ENCODE results near the gene SIN3A.

The SIN3A gene

GRCh38 chr15:75468913-75469598 is 17.6 kb upstream of the SIN3A start:
- no peaks in the 10 kb centered on the region for H3K4me1 Mint-ChIP-seq
- no peaks in the 10 kb centered on the region for H3K9me3 Mint-ChIP-seq
- no peak overlapping the region for H3K27ac Mint-ChIP-seq
- no peaks in the 10 kb centered on the region for H3K27me3 Mint-ChIP-seq (ENCODE audit: low read depth)
- TF ChIP-seq CTCF (IDR thresholded peaks at IDR 0.05; ENCODE audit: unreplicated experiment in 3 of 3), result no peak
- H3K4me3 Mint-ChIP-seq, result no peak overlapping the region
- H3K36me3 Mint-ChIP-seq (ENCODE audit: low read depth), result peaks cover 66% of the 10 kb centered on the region

GRCh38 chr15:75460646-75461045 is 9.2 kb upstream of the SIN3A start:
- peaks cover 17% of the 10 kb centered on the region for H3K4me1 Mint-ChIP-seq
- H3K9me3 Mint-ChIP-seq, result no peaks in the 10 kb centered on the region
- peak overlapping the region in 1 of 3 experiments; percentile 16 for H3K27ac Mint-ChIP-seq

GRCh38 chr15:75459581-75459980 is 8.1 kb upstream of the SIN3A start:
- no peak for TF ChIP-seq CTCF (IDR thresholded peaks at IDR 0.05; ENCODE audit: unreplicated experiment in 3 of 3)
- H3K4me1 Mint-ChIP-seq, result peaks cover 17% of the 10 kb centered on the region
- no peaks in the 10 kb centered on the region for H3K9me3 Mint-ChIP-seq
- H3K4me3 Mint-ChIP-seq, result peak overlapping the region in 1 of 3 experiments; percentile 51
- no peaks in the 10 kb centered on the region for H3K36me3 Mint-ChIP-seq (ENCODE audit: low read depth)
- peak overlapping the region in 1 of 3 experiments; percentile 49 for H3K27ac Mint-ChIP-seq
- H3K27me3 Mint-ChIP-seq (ENCODE audit: low read depth), result no peaks in the 10 kb centered on the region

More at GRCh38 chr15:75460646-75461045, 9.2 kb upstream of the SIN3A start:
- Mint-ChIP-seq H3K36me3 (ENCODE audit: low read depth) (peaks cover 5% of the 10 kb centered on the region), H3K4me3 (peak overlapping the region in 2 of 3 experiments; percentile 8 to 54), H3K27me3 (ENCODE audit: low read depth) (no peaks in the 10 kb centered on the region)
- TF ChIP-seq CTCF (IDR thresholded peaks at IDR 0.05; ENCODE audit: unreplicated experiment in 3 of 3), result no peak

- Mint-ChIP-seq H3K27me3 (ENCODE audit: low read depth) (no peaks in the 10 kb centered on the region), H3K27ac (peak overlapping the region in 2 of 3 experiments; percentile 16 to 100), H3K4me1 (peaks cover 19% of the 10 kb centered on the region), H3K4me3 (peak overlapping the region; percentile 87 to 93 (median 89)), H3K9me3 (no peaks in the 10 kb centered on the region), H3K36me3 (ENCODE audit: low read depth) (no peaks in the 10 kb centered on the region)
- no peak for TF ChIP-seq CTCF (IDR thresholded peaks at IDR 0.05; ENCODE audit: unreplicated experiment in 3 of 3)
These were observed 5.2 kb upstream of the SIN3A start for GRCh38 chr15:75456710-75457109.

- Mint-ChIP-seq H3K9me3 (no peaks in the 10 kb centered on the region), H3K4me3 (peak overlapping the region; percentile 87 to 93 (median 89)), H3K27me3 (ENCODE audit: low read depth) (no peaks in the 10 kb centered on the region), H3K4me1 (peaks cover 17% of the 10 kb centered on the region), H3K36me3 (ENCODE audit: low read depth) (no peaks in the 10 kb centered on the region), H3K27ac (peak overlapping the region; percentile 16 to 100 (median 36))
- no peak for TF ChIP-seq CTCF (IDR thresholded peaks at IDR 0.05; ENCODE audit: unreplicated experiment in 3 of 3)
These were observed 4.6 kb upstream of the SIN3A start for GRCh38 chr15:75455982-75456531.
